Urinary bladder (tissue), 4 donors: ENCODE measurements around the gene SYCN. TPM values are rescaled to one million over a fixed set of nuclear protein-coding genes. Genes with fewer than 3 reads are reported as not detected.
"Not testable (repeated sequence)": the region's sequence is repeated elsewhere in the genome, so short reads cannot be mapped to it uniquely, and the experiment has no call there.

Source experiments
- DNase-seq: peaks from one replicate; pipeline ENCODE4 v3.0.0-alpha.2; 2015; ENCODE audit errors: extremely low spot score
- H3K27ac ChIP-seq: one replicate; pipeline ENCODE4 v1.5.1; 2013; ENCODE audit warnings: low read depth, mild to moderate bottlenecking, moderate library complexity
- H3K36me3 ChIP-seq: one replicate; pipeline ENCODE4 v1.6.1; 2013; ENCODE audit warnings: mild to moderate bottlenecking, moderate library complexity; ENCODE audit not compliant: insufficient read depth
- H3K4me1 ChIP-seq: one replicate; pipeline ENCODE4 v1.6.1; 2013; ENCODE audit warnings: mild to moderate bottlenecking, moderate library complexity; ENCODE audit not compliant: insufficient read depth
- H3K4me3 ChIP-seq: one replicate; pipeline ENCODE4 v1.5.1; 2013; ENCODE audit warnings: low read depth, low read length
- WGBS: extraction: QIAGEN DNeasy Blood & Tissue Kit; methylation state at CpG from one replicate; pipeline ENCODE4 v1.1.7; 2013; 5-methylcytosine and 5-hydroxymethylcytosine counted together
- polyA plus RNA-seq: library from polyadenylated mRNA; stranded (reverse); fragments of 200-250 nt; gene quantifications from one replicate; pipeline ENCODE4 v1.2.3, GENCODE V29; 2013
- total RNA-seq: library from RNA; depleted of rRNA; stranded (reverse); fragments of >200 nt; gene quantifications from one replicate; pipeline ENCODE4 v1.2.3, GENCODE V29; 2014
- donor health status: healthy with polysubstance abuse.
- donor health status: healthy.

The SYCN gene
- total and polyA plus RNA-seq, 2 donors = not detected

DNA sequence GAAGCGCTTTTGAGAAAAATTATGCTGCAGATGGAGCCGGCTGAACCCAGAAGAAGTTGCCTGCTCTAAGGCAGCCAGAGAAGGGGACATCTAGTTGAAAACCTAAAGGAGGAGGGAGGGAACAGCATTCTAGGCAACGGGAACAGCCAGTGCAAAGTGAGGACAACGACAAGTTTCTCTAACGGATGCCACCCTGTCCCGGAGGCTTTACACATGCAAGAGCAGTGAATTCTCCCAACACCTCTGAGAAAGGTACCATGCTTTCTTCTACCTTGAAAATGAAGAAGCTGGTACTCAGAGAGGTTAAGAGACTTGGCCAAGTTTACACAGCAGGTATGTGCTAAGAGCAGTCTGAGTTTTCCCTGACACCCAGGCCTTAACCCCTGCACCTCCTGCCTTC, 34.9 kb upstream of the SYCN start:
- Histone ChIP-seq H3K4me1 (no peaks in the 10 kb centered on the region), H3K4me3 (no peak overlapping the region), H3K27ac (no peak overlapping the region), H3K36me3 (no peaks in the 10 kb centered on the region)
- DNase-seq = no peak
- 87% methylated on average over 6 of the region's 6 CpGs for WGBS

GRCh38 chr19:39238209-39238608, 34.1 kb upstream of the SYCN start:
- Histone ChIP-seq H3K27ac (no peak overlapping the region), H3K36me3 (no peaks in the 10 kb centered on the region), H3K4me1 (no peaks in the 10 kb centered on the region), H3K4me3 (no peak overlapping the region)
- no peak for DNase-seq
- WGBS = 78% methylated on average over 6 of the region's 6 CpGs

- no peak for DNase-seq
- Histone ChIP-seq H3K27ac (no peak overlapping the region), H3K36me3 (no peaks in the 10 kb centered on the region), H3K4me1 (no peaks in the 10 kb centered on the region), H3K4me3 (no peak overlapping the region)
- WGBS = 38% methylated on average over 22 of the region's 22 CpGs
Measured at GRCh38 chr19:39237200-39238184, 33.4 kb upstream of the SYCN start.

DNA sequence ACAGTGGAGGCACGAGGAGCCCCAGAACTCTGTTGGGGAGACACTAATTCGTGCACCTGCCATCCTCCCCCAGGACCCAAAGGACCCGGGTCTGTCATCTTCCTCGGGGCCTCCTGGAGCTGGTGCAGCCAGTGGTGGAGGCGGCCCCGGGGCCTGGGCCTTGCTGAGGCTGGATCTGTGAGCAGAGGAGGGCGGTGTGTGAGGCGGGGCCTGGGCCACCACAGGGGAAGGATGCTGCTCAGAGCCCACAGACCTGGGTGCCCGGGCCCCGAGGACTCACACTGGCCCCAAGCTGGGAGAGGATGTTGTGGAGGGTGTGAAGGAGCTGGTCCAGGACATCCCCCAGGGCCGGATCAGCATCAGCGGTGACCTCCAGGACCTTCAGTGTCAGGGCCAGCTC, 32.5 kb upstream of the SYCN start:
- Histone ChIP-seq H3K4me1 (no peaks in the 10 kb centered on the region), H3K4me3 (no peak overlapping the region), H3K36me3 (no peaks in the 10 kb centered on the region), H3K27ac (no peak overlapping the region)
- 69% methylated on average over 12 of the region's 12 CpGs for WGBS
- DNase-seq = no peak

- WGBS = 82% methylated on average over 5 of the region's 5 CpGs
- DNase-seq = no peak
- Histone ChIP-seq H3K4me3 (no peak overlapping the region), H3K27ac (no peak overlapping the region), H3K36me3 (no peaks in the 10 kb centered on the region), H3K4me1 (no peaks in the 10 kb centered on the region)
Measured at GRCh38 chr19:39232708-39233107, 28.6 kb upstream of the SYCN start.

GRCh38 chr19:39230096-39230764, 26.2 kb upstream of the SYCN start:
- Histone ChIP-seq H3K4me3 (no peak overlapping the region), H3K4me1 (no peaks in the 10 kb centered on the region), H3K36me3 (no peaks in the 10 kb centered on the region), H3K27ac (no peak overlapping the region)
- no peak for DNase-seq
- WGBS = 74% methylated on average over 2 of the region's 2 CpGs

DNA sequence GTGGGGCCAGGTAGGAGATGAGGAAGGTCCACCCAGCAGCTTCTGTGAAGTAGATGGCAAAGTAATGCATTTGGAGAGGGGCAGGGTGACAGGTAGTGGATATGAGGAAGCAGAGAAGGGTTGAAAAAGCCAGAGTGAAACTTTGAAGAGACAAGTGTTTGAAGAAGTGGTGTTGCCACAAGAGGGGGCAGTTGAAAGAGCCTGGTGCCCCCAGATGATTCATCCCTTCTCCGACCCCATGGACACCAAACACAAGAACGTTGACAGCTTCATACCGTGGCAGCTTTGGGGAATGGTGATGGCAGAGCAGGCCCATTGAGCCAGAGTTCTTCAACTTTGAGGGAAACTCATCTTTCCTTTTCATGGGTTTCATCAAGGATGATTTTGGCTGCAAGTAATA, 20.8 kb upstream of the SYCN start:
- H3K36me3 ChIP-seq = no peaks in the 10 kb centered on the region
- no peak overlapping the region for H3K27ac ChIP-seq
- DNase-seq = no peak
- 23% methylated on average over 3 of the region's 3 CpGs for WGBS
- no peak overlapping the region for H3K4me3 ChIP-seq
- H3K4me1 ChIP-seq = no peaks in the 10 kb centered on the region

DNA sequence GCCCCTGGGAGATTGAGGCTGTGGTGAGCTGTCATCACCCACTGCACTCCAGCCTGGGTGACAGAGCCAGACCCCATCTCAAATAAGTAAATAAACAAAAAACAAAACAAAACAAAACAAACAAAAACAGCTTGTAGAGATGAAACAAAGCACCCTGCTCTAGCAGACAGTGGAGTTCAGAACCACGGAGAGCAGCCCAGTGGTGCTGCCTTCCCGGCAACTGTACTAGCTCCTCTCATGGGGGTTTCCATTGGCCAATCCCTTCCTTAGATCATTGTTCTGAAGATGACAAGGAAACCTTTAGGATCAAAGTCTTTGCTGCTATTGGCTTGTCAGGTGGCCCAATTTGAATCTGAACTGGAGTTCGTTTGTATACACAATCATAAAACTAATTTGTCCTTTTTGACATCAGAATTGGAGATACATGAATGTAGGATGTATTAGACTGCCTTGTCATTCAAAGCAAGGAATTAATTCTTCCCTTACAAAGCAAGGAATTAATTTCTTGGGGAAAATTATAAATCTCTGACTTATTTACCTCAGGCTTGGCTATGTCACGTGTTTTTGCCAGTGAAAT, 19.7 kb upstream of the SYCN start:
- H3K4me3 ChIP-seq = no peak overlapping the region
- H3K36me3 ChIP-seq = no peaks in the 10 kb centered on the region
- WGBS = 21% methylated on average over 4 of the region's 4 CpGs
- no peaks in the 10 kb centered on the region for H3K4me1 ChIP-seq
- no peak for DNase-seq
- H3K27ac ChIP-seq = no peak overlapping the region

GRCh38 chr19:39219108-39219507, 15.0 kb upstream of the SYCN start:
- 68% methylated on average over 10 of the region's 10 CpGs for WGBS
- H3K4me1 ChIP-seq, H3K4me3 ChIP-seq, H3K36me3 ChIP-seq, H3K27ac ChIP-seq, DNase-seq: not testable (repeated sequence)

- Histone ChIP-seq H3K4me1 (no peaks in the 10 kb centered on the region), H3K4me3 (no peak overlapping the region), H3K36me3 (no peaks in the 10 kb centered on the region), H3K27ac (no peak overlapping the region)
- WGBS = 81% methylated on average over 15 of the region's 15 CpGs
- no peak for DNase-seq
Measured at GRCh38 chr19:39218230-39219007, 14.4 kb upstream of the SYCN start.

- no peak for DNase-seq
- Histone ChIP-seq H3K27ac (no peak overlapping the region), H3K36me3 (no peaks in the 10 kb centered on the region), H3K4me1 (no peaks in the 10 kb centered on the region), H3K4me3 (no peak overlapping the region)
- 88% methylated on average over 5 of the region's 5 CpGs for WGBS
Measured at GRCh38 chr19:39217094-39217493, 13.0 kb upstream of the SYCN start.

DNA sequence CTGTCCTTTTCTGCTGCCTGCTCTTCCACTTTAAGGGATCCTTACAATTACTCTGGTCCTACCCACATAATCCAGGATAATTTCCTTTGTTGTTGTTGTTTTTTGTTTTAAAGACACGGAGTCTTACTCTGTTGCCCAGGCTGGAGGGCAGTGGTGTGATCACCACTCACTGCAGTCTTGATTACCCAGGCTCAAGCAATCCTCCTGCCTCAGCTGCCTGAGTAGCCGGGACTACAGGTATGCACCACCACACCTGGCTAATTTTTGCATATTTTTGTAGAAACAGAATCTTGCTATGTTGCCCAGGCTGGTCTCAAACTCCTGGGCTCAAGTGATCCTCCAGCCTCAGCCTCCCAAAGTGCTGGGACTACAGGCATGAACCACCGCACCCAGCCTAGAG, 11.3 kb upstream of the SYCN start:
- not testable (repeated sequence) for H3K4me1 ChIP-seq, H3K36me3 ChIP-seq, DNase-seq, H3K4me3 ChIP-seq, H3K27ac ChIP-seq
- 92% methylated on average over 3 of the region's 3 CpGs for WGBS

DNA sequence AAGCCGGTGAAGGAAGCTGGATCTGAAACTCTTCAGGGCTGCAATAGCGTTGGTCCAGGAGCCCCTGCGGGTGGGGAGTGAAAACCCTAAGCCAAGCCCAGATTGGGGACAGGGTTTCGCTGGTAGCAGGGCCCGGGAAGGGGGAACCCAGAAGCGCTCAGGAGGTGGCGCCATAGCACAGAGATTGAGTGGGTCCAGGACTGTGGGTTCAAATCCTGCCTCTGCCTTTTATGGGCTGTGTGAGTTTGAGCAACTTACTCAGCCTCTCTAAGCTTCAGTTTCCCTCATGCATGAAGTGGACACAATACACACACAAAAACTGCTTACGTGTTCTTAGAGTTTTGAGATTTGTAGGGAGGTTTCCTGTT, 8.3 kb upstream of the SYCN start:
- no peaks in the 10 kb centered on the region for H3K36me3 ChIP-seq
- no peaks in the 10 kb centered on the region for H3K4me1 ChIP-seq
- DNase-seq = no peak
- H3K4me3 ChIP-seq = no peak overlapping the region
- H3K27ac ChIP-seq = no peak overlapping the region
- 20% methylated on average over 8 of the region's 8 CpGs for WGBS
